ENCODE measurements around the gene TBC1D2B.
"Not testable (repeated sequence)": the region's sequence is repeated elsewhere in the genome, so short reads cannot be mapped to it uniquely, and the experiment has no call there.

DNA sequence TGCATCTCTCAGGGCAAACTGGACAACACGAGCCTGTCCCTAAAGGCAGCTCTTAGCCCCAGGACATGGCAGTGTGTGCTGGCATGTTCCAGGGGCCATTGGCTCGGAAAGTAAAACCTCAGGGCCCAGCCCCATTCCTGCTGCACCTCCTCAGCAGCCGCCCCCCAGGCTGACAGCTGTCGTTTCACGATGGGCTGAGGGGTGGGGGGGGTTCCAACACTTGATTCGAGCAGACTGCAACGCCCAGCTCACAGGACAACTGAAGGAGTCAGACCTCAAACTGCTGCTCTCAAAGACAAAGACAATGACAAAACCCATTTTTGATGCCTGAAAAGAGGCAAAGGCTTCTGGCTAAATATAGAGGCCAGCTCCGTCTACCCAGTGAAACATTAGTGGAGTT is 81.3 kb downstream of the TBC1D2B start:
- TF ChIP-seq, protein P1, sequence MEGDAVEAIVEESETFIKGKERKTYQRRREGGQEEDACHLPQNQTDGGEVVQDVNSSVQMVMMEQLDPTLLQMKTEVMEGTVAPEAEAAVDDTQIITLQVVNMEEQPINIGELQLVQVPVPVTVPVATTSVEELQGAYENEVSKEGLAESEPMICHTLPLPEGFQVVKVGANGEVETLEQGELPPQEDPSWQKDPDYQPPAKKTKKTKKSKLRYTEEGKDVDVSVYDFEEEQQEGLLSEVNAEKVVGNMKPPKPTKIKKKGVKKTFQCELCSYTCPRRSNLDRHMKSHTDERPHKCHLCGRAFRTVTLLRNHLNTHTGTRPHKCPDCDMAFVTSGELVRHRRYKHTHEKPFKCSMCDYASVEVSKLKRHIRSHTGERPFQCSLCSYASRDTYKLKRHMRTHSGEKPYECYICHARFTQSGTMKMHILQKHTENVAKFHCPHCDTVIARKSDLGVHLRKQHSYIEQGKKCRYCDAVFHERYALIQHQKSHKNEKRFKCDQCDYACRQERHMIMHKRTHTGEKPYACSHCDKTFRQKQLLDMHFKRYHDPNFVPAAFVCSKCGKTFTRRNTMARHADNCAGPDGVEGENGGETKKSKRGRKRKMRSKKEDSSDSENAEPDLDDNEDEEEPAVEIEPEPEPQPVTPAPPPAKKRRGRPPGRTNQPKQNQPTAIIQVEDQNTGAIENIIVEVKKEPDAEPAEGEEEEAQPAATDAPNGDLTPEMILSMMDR (IDR thresholded peaks at IDR 0.05; ENCODE audit: insufficient read depth, low read length), result not testable (repeated sequence)
- TF ChIP-seq, protein P2, sequence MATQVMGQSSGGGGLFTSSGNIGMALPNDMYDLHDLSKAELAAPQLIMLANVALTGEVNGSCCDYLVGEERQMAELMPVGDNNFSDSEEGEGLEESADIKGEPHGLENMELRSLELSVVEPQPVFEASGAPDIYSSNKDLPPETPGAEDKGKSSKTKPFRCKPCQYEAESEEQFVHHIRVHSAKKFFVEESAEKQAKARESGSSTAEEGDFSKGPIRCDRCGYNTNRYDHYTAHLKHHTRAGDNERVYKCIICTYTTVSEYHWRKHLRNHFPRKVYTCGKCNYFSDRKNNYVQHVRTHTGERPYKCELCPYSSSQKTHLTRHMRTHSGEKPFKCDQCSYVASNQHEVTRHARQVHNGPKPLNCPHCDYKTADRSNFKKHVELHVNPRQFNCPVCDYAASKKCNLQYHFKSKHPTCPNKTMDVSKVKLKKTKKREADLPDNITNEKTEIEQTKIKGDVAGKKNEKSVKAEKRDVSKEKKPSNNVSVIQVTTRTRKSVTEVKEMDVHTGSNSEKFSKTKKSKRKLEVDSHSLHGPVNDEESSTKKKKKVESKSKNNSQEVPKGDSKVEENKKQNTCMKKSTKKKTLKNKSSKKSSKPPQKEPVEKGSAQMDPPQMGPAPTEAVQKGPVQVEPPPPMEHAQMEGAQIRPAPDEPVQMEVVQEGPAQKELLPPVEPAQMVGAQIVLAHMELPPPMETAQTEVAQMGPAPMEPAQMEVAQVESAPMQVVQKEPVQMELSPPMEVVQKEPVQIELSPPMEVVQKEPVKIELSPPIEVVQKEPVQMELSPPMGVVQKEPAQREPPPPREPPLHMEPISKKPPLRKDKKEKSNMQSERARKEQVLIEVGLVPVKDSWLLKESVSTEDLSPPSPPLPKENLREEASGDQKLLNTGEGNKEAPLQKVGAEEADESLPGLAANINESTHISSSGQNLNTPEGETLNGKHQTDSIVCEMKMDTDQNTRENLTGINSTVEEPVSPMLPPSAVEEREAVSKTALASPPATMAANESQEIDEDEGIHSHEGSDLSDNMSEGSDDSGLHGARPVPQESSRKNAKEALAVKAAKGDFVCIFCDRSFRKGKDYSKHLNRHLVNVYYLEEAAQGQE (IDR thresholded peaks at IDR 0.05; ENCODE audit: insufficient replicate concordance, low read depth), result not testable (repeated sequence)
- not testable (repeated sequence) for TF ChIP-seq POLR2AphosphoS5 (IDR thresholded peaks at IDR 0.05; ENCODE audit: low read depth); SPI1 (IDR thresholded peaks at IDR 0.05; ENCODE audit: borderline replicate concordance, low read depth)

Data from HL-60 (cell line).